Naive thymus-derived CD4-positive, alpha-beta T cell (primary cell): Measurements from ENCODE around the gene CCM2. TPM values are rescaled to one million over a fixed set of nuclear protein-coding genes. Genes with fewer than 3 reads are reported as not detected.

Experiments
- ATAC-seq: fragments of 150-1000 bp; cut with Tn5 transposase; 2 replicates; pipeline ENCODE4 v1.10.0; 2021; ENCODE audit warnings: mild to moderate bottlenecking, moderate library complexity
- CTCF ChIA-PET: fragments of 350-600 bp; sonication (Branson Sonifier 250); formaldehyde crosslinking; loops from one replicate; lab custom pipeline; 2021; ENCODE audit warnings: antibody characterized with exemption; lab: Charles Lee
- POLR2A ChIA-PET: fragments of 350-600 bp; sonication (Branson Sonifier 250); formaldehyde crosslinking; loops from one replicate; lab custom pipeline; 2021; ENCODE audit warnings: antibody characterized with exemption, inconsistent platforms; lab: Charles Lee
- DNase-seq, 9 donors: peaks; one replicate each; pipeline versions ENCODE4 v3.0.0 to v3.0.0-alpha.2; 2020 to 2022; ENCODE audit warnings: mixed read lengths in 1 of 9
- H3K27ac ChIP-seq: one replicate; pipeline ENCODE4 v1.7.0; 2013; ENCODE audit warnings: mild to moderate bottlenecking, low read depth, low read length, moderate library complexity
- H3K27me3 ChIP-seq, 2 donors: one replicate each; pipeline ENCODE4 v1.7.0; 2013; ENCODE audit warnings: low read length in 2 of 2, mild to moderate bottlenecking in 2 of 2, moderate library complexity in 2 of 2; ENCODE audit not compliant: control insufficient read depth in 2 of 2, insufficient read depth in 2 of 2
- H3K36me3 ChIP-seq, 3 experiments: 1 replicate in 2 of 3; 2 replicates in 1 of 3; pipeline ENCODE4 v1.7.0; 2013; ENCODE audit warnings: low read length in 3 of 3, mild to moderate bottlenecking in 3 of 3, moderate library complexity in 1 of 3; ENCODE audit not compliant: insufficient read depth in 3 of 3, control insufficient read depth in 2 of 3
- H3K4me1 ChIP-seq, 2 donors: one replicate each; pipeline ENCODE4 v1.7.0; 2013; ENCODE audit warnings: low read length in 2 of 2, mild to moderate bottlenecking in 2 of 2, moderate library complexity in 1 of 2; ENCODE audit not compliant: control insufficient read depth in 2 of 2, insufficient read depth in 2 of 2
- H3K4me3 ChIP-seq: 2 replicates; pipeline ENCODE4 v1.7.0; 2013; ENCODE audit warnings: mild to moderate bottlenecking, low read length
- H3K9me3 ChIP-seq, 3 experiments: 1 replicate in 2 of 3; 2 replicates in 1 of 3; pipeline ENCODE4 v1.7.0; 2013; ENCODE audit warnings: low read length in 3 of 3; ENCODE audit not compliant: control insufficient read depth in 2 of 3
- H3K27ac Mint-ChIP-seq, 9 donors: one replicate each; pipeline ENCODE4 v1.8.0; 2020 to 2022; ENCODE audit warnings: mixed read lengths in 9 of 9, mild to moderate bottlenecking in 8 of 9, moderate library complexity in 5 of 9, inconsistent platforms in 2 of 9
- H3K27me3 Mint-ChIP-seq, 5 donors: one replicate each; pipeline ENCODE4 v1.8.0; 2021 to 2022; ENCODE audit warnings: mixed read lengths in 5 of 5, mild to moderate bottlenecking in 1 of 5
- H3K36me3 Mint-ChIP-seq, 5 donors: one replicate each; pipeline ENCODE4 v1.8.0; 2020 to 2022; ENCODE audit warnings: mixed read lengths in 5 of 5, mild to moderate bottlenecking in 3 of 5, inconsistent platforms in 1 of 5
- H3K4me1 Mint-ChIP-seq, 7 donors: one replicate each; pipeline ENCODE4 v1.8.0; 2020 to 2022; ENCODE audit warnings: mixed read lengths in 7 of 7, mild to moderate bottlenecking in 3 of 7, inconsistent platforms in 1 of 7
- H3K4me3 Mint-ChIP-seq, 10 donors: one replicate each; pipeline ENCODE4 v1.8.0; 2020 to 2022; ENCODE audit warnings: mild to moderate bottlenecking in 10 of 10, mixed read lengths in 10 of 10, moderate library complexity in 6 of 10, inconsistent platforms in 2 of 10
- H3K9me3 Mint-ChIP-seq, 11 donors: one replicate each; pipeline ENCODE4 v1.8.0; 2020 to 2022; ENCODE audit warnings: mixed read lengths in 11 of 11, mild to moderate bottlenecking in 4 of 11, inconsistent platforms in 1 of 11, moderate library complexity in 1 of 11
- intact Hi-C, 2 donors: fragments of 100-400 bp; cut with micrococcal nuclease; formaldehyde crosslinking; loops; one replicate each; pipeline ENCODE4 v1.15.1; 2023
- polyA plus RNA-seq, 2 donors: library from polyadenylated mRNA; unstranded; fragments of 300-500 nt; fragmentation: Illumina TruSeq; gene quantifications; one replicate each; pipeline ENCODE4 v1.2.3, GENCODE V29; 2021
- total RNA-seq, 6 experiments: library from RNA in 5 of 6; stranded (reverse) in 5 of 6; gene quantifications; 1 replicate in 5 of 6; 2 replicates in 1 of 6; pipeline ENCODE4 v1.2.3 and lab custom pipeline; 2021 to 2026

The CCM2 gene
- total and polyA plus RNA-seq, 7 experiments from 2014 or later = 75.9 to 200 (median 119) TPM

DNA sequence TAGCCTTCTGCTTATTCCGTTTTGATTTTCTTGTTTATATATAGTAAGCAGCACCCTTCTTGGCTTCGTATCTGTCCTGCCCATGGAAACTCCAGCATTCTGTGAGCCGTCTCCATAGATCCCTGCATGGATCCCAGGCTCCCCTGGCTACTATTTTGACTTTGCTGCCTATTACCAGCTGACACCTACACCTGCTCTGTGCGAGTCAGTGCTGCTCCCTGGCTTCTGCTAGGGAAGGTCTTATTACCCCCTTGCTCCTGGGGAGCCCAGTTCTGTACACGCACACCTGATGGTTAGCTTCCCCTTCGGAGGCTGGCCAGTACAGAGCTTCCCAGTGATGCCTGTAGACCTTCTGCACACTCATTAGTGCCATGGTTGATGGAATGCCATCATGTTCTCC, 53.4 kb downstream of the CCM2 start:
- ATAC-seq (no peak), DNase-seq (no peak)
- H3K27me3 Mint-ChIP-seq = no peaks in the 10 kb centered on the region
- Histone ChIP-seq H3K27me3 (no peaks in the 10 kb centered on the region), H3K27ac (peak overlapping the region; percentile 11), H3K9me3 (no peaks in the 10 kb centered on the region), H3K4me1 (peaks cover 3 to 35% of the 10 kb centered on the region in 2 donors), H3K4me3 (no peak overlapping the region), H3K36me3 (peaks cover 0 to 42% (median 5%) of the 10 kb centered on the region in 3 experiments)
- ChIA-PET CTCF (interaction anchor here (1.2 to 1.7 kb wide), 3 partner anchors 16 to 80 kb away, joined by 3 to 6 read pairs (median 6); no protein-coding TSS in a partner anchor), POLR2A (interaction anchor here (0.8 to 2.3 kb wide), 3 partner anchors 24 to 57 kb away, joined by 3 to 7 read pairs (median 4); no protein-coding TSS in a partner anchor)
- H3K9me3 Mint-ChIP-seq = no peaks in the 10 kb centered on the region
- peaks cover 14 to 56% (median 40%) of the 10 kb centered on the region in 5 donors for H3K36me3 Mint-ChIP-seq
- peak overlapping the region in 7 of 9 donors; percentile 40 to 90 (median 69) for H3K27ac Mint-ChIP-seq
- intact Hi-C loops = no loop called here
- H3K4me3 Mint-ChIP-seq = peak overlapping the region in 1 of 10 donors; percentile 5
- H3K4me1 Mint-ChIP-seq = peaks cover 46 to 83% (median 77%) of the 10 kb centered on the region in 7 donors

- ATAC-seq (no peak), DNase-seq (no peak)
- Histone ChIP-seq H3K27me3 (no peaks in the 10 kb centered on the region), H3K4me1 (peaks cover 8 to 35% of the 10 kb centered on the region in 2 donors), H3K4me3 (no peak overlapping the region), H3K9me3 (no peaks in the 10 kb centered on the region), H3K36me3 (peaks cover 0 to 37% (median 5%) of the 10 kb centered on the region in 3 experiments), H3K27ac (peak overlapping the region; percentile 11)
- Mint-ChIP-seq H3K9me3 (no peaks in the 10 kb centered on the region), H3K4me3 (no peak overlapping the region), H3K27ac (peak overlapping the region in 7 of 9 donors; percentile 40 to 90 (median 77)), H3K27me3 (no peaks in the 10 kb centered on the region), H3K4me1 (peaks cover 47 to 87% (median 79%) of the 10 kb centered on the region in 7 donors), H3K36me3 (peaks cover 14 to 58% (median 41%) of the 10 kb centered on the region in 5 donors)
- CTCF ChIA-PET = interaction anchor here (1.4 to 1.7 kb wide), 2 partner anchors 17 to 80 kb away, joined by 6 read pairs; no protein-coding TSS in a partner anchor
- POLR2A ChIA-PET = interaction anchor here (0.8 to 2.3 kb wide), 2 partner anchors 25 to 27 kb away, joined by 3 to 7 read pairs; no protein-coding TSS in a partner anchor
- intact Hi-C loops = no loop called here
Observed at GRCh38 chr7:45053941-45054340, 53.9 kb downstream of the CCM2 start.

GRCh38 chr7:45054442-45054841, 54.4 kb downstream of the CCM2 start:
- H3K4me1 Mint-ChIP-seq = peaks cover 47 to 91% (median 83%) of the 10 kb centered on the region in 7 donors
- Histone ChIP-seq H3K4me1 (peaks cover 5 to 35% of the 10 kb centered on the region in 2 donors), H3K27me3 (no peaks in the 10 kb centered on the region), H3K27ac (peak overlapping the region; percentile 20), H3K4me3 (no peak overlapping the region), H3K36me3 (peaks cover 0 to 37% (median 5%) of the 10 kb centered on the region in 3 experiments), H3K9me3 (no peaks in the 10 kb centered on the region)
- H3K27me3 Mint-ChIP-seq = no peaks in the 10 kb centered on the region
- no peak for ATAC-seq
- peak in 1 of 9 donors; percentile 3 for DNase-seq
- CTCF ChIA-PET = interaction anchor here (1.7 kb wide), 1 partner anchor 81 kb away, joined by 6 read pairs; no protein-coding TSS in a partner anchor
- POLR2A ChIA-PET = interaction anchor here (0.6 to 1.4 kb wide), 3 partner anchors 12 to 53 kb away, joined by 3 to 4 read pairs (median 3); no protein-coding TSS in a partner anchor
- intact Hi-C loops = no loop called here
- no peaks in the 10 kb centered on the region for H3K9me3 Mint-ChIP-seq
- peak overlapping the region in 8 of 9 donors; percentile 8 to 90 (median 72) for H3K27ac Mint-ChIP-seq
- H3K4me3 Mint-ChIP-seq = peak overlapping the region in 2 of 10 donors; percentile 9 to 11
- H3K36me3 Mint-ChIP-seq = peaks cover 14 to 58% (median 41%) of the 10 kb centered on the region in 5 donors

DNA sequence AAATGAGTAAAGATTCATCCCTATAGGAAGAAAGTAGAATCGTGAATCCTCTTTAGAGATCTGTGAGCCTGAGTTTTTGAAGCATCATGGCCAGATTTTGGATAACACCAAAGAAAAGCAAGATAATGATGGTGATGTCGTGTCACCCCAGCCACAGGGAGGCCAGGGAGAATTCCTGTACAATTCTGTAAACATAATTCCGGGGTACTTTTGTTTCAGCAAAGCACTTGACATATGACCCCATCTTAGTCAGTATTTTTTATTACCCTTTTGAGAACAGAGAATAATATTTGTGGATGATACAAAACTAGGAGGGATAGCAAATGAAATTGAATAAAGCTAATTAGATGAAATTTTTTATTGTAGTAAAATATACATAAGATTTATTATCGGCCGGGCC, 55.0 kb downstream of the CCM2 start:
- ChIA-PET POLR2A (interaction anchor here (0.6 to 1.4 kb wide), 3 partner anchors 12 to 54 kb away, joined by 3 to 4 read pairs (median 3); no protein-coding TSS in a partner anchor), CTCF (no interaction called here)
- intact Hi-C loops = no loop called here
- no peaks in the 10 kb centered on the region for H3K9me3 ChIP-seq
- ATAC-seq = no peak
- peaks cover 47 to 93% (median 85%) of the 10 kb centered on the region in 7 donors for H3K4me1 Mint-ChIP-seq
- H3K4me1 ChIP-seq = peaks cover 5 to 35% of the 10 kb centered on the region in 2 donors
- no peak for DNase-seq
- no peaks in the 10 kb centered on the region for H3K27me3 ChIP-seq
- no peaks in the 10 kb centered on the region for H3K9me3 Mint-ChIP-seq
- peaks cover 14 to 55% (median 39%) of the 10 kb centered on the region in 5 donors for H3K36me3 Mint-ChIP-seq
- H3K4me3 ChIP-seq = no peak overlapping the region
- H3K27ac ChIP-seq = no peak overlapping the region
- peak overlapping the region in 7 of 9 donors; percentile 8 to 90 (median 77) for H3K27ac Mint-ChIP-seq
- H3K4me3 Mint-ChIP-seq = peak overlapping the region in 3 of 10 donors; percentile 9 to 23 (median 11)
- H3K27me3 Mint-ChIP-seq = no peaks in the 10 kb centered on the region
- peaks cover 0 to 34% (median 5%) of the 10 kb centered on the region in 3 experiments for H3K36me3 ChIP-seq

DNA sequence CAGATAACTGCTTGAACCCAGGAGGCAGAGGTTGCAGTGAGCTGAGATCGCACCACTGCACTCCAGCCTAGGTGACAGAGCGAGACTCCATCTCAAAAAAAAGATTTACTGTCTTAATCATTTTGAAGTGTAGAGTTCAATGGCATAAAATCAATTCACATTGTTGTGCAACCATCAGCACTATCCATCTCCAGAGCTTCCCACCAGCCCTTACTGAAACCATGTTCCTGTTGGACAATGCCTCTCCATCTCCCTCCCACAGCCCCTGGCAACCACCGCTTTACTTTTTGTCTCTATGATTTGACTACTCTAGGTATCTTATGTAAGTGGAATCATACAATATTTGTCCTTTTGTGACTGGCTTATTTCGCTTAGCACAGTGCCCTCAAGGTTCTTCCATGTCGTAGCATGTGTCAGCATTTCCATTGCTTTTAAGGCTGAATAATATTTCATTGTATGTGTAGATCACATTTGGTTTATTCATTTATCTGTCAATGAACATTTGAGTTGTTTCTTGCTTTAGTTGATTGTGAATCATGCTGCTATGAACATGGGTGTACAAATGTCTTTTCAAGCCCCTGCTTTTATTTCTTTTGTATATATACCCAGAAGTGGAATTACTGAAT, 55.7 kb downstream of the CCM2 start:
- ChIA-PET POLR2A (interaction anchor here (1.4 kb wide), 1 partner anchor 55 kb away, joined by 3 read pairs; no protein-coding TSS in a partner anchor), CTCF (no interaction called here)
- Histone ChIP-seq H3K4me1 (peaks cover 5 to 42% of the 10 kb centered on the region in 2 donors), H3K4me3 (no peak overlapping the region), H3K9me3 (no peaks in the 10 kb centered on the region), H3K27me3 (no peaks in the 10 kb centered on the region), H3K36me3 (peaks cover 0 to 27% (median 5%) of the 10 kb centered on the region in 3 experiments), H3K27ac (no peak overlapping the region)
- peak overlapping the region in 3 of 10 donors; percentile 27 to 51 (median 49) for H3K4me3 Mint-ChIP-seq
- no peak for DNase-seq
- H3K36me3 Mint-ChIP-seq = peaks cover 18 to 52% (median 32%) of the 10 kb centered on the region in 5 donors
- H3K27ac Mint-ChIP-seq = peak overlapping the region in 6 of 9 donors; percentile 33 to 79 (median 55)
- H3K27me3 Mint-ChIP-seq = no peaks in the 10 kb centered on the region
- intact Hi-C loops = no loop called here
- no peaks in the 10 kb centered on the region for H3K9me3 Mint-ChIP-seq
- peaks cover 51 to 93% (median 85%) of the 10 kb centered on the region in 7 donors for H3K4me1 Mint-ChIP-seq
- no peak for ATAC-seq

DNA sequence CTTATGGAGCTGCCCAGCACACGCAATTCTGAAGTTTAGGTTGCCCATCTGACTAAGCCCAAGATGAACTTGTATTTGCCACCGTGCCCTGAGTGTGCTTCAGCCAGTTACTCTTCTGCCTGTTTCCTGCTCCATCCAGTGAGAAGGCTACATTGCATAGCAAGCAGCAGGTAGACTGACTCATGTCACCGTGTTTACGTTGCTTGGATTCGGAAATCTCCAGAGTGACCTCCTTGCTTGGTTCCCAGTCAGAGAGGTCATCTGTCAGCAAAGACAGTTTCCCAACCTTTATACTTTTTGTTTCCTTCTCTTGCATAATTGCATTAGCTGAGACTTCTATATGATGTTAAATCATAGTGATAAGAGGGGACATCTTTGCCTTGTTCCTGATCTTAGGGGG, 57.9 kb downstream of the CCM2 start:
- intact Hi-C loops = no loop called here
- H3K9me3 ChIP-seq = no peaks in the 10 kb centered on the region
- DNase-seq (no peak), ATAC-seq (no peak)
- peak overlapping the region in 8 of 9 donors; percentile 37 to 79 (median 62) for H3K27ac Mint-ChIP-seq
- peaks cover 9 to 55% (median 28%) of the 10 kb centered on the region in 5 donors for H3K36me3 Mint-ChIP-seq
- H3K4me3 Mint-ChIP-seq = peak overlapping the region in 6 of 10 donors; percentile 1 to 58 (median 39)
- H3K27me3 ChIP-seq = no peaks in the 10 kb centered on the region
- H3K27ac ChIP-seq = no peak overlapping the region
- POLR2A ChIA-PET = interaction anchor here (0.7 kb wide), 2 partner anchors 29 to 1429 kb away, joined by 3 read pairs; no protein-coding TSS in a partner anchor
- no peaks in the 10 kb centered on the region for H3K9me3 Mint-ChIP-seq
- peaks cover 0 to 32% (median 5%) of the 10 kb centered on the region in 3 experiments for H3K36me3 ChIP-seq
- peaks cover 5 to 49% of the 10 kb centered on the region in 2 donors for H3K4me1 ChIP-seq
- H3K4me3 ChIP-seq = no peak overlapping the region
- no peaks in the 10 kb centered on the region for H3K27me3 Mint-ChIP-seq
- CTCF ChIA-PET = no interaction called here
- H3K4me1 Mint-ChIP-seq = peaks cover 55 to 95% (median 86%) of the 10 kb centered on the region in 7 donors
